ENCODE data around the gene BRIP1.
"Not testable (repeated sequence)": the region's sequence is repeated elsewhere in the genome, so short reads cannot be mapped to it uniquely, and the experiment has no call there.

Gene BRIP1

DNA sequence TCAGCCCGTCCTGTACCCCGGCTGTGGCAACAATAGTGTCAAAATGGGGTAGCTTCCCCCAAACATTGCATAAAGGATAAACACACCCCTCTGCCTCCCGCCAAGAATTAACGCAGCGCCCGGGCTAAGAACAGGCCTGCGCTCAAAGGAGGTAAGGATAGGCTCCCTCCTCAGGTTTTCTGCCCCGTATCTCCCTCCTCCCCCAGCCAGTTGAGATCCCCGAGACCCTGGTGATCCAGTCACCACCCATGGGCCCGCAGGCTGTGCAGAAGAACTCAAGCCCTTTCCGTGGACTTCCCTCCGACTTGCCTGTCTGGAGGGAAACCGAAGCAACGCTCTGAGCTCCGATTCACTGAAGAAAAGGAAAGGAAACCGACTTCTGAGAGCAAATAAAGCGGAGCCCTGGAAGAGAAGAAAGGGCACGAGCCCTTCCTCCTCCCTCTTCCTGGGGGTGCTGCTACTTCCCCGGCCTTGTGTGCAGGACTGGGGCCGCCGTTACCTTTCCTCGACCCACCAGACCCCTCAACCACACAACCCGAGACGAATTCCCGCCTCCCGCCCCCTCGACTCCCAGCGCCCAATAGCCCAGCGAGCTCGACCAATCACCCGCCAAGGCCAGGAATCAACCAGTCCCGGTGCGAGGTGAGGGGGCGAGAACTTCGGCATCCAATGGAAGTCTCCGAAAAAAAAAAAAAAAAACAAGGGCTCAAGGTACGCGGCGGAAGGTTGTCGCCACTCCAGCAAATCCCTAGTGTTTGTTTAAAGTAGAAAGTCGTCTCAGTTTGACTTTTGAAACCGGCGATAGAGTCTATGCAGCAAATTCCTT is at the start of gene BRIP1:
Gene BRIP1 (minus strand): TSS at position 554 of the 826 bp plus-strand sequence. CDS start 1,989 bp downstream, outside the sequence.
- peak; percentile 66 for DNase-seq

DNA sequence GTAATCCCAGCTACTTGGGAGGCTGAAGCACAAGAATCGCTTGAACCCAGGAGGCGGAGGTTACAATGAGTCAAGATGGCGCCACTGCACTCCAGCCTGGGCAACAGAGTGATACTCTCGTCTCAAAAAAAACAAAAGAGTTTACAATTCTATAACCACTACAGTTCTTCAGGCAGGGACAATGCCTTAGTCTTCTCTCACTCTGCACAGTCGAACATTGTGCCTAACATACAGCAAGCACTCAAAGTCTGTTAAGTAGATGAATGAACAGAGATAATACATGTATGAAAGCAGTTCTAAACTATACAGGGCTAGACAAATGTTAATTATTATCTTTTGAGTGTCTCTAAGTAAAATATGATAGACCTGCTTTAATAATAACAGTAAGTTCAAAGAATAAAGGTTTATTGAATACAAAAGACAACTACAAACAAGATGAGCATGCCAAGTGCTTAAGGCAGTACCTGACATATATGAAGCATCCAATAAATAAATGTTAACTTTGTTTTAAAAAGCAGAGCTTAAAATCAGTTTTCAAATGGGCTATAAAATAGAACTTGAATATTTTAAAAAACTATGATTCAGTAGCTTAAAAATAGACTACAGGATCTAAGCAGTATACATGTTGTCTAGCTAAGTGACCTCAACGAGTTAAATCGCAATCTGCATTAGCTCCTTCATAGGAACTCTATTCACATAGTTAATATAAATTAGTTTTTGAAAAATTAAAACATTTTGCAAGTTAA is 45.1 kb upstream of the BRIP1 start:
- DNase-seq, result no peak

DNA sequence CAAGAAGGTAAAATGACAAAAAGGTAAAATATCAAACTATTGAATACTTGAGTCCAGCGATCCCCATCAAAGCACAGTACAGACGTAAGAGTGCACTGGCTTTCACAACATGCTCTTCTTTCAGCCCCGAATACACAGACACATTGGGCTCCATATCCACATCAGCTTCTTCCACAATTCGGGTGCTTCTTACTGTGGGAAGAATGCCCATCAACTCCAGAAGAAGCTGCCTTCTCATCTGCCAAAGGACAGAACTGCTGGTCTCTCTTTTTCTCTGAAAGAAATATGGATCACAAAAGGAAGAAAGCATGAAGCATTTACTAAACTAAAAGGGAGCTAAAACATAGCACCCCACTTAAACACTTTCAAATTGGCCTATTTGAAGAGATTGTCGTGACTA is 44.0 kb upstream of the BRIP1 start:
- DNase-seq, result no peak

DNA sequence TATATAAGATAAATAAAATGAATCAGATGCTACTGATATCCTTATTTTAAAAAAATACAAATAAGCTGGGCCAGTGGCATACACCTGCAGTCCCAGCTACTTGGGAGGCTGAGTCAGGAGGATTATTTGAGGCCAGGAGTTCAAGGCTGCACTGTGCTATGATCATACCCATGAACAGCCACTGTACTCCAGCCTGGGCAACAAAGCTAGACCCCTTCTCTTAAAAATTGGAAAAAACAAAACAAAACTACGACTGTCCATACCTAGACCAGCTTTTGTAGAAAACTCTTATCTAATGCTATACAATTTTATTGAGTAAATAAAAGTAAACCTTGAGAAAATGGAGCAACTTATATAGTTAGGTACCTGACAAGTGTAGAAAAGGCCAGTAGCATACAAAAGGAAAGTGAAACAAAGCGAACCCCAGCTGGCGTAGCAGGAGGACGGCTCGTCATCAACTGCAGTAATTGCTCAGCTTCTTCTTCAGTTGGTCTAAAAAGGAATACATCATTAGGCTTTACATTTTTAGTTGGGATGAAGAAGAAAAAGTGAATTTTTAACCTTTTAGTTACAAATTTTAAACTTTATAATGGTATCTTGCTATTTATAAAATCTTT is 40.9 kb upstream of the BRIP1 start:
- DNase-seq, result no peak

DNA sequence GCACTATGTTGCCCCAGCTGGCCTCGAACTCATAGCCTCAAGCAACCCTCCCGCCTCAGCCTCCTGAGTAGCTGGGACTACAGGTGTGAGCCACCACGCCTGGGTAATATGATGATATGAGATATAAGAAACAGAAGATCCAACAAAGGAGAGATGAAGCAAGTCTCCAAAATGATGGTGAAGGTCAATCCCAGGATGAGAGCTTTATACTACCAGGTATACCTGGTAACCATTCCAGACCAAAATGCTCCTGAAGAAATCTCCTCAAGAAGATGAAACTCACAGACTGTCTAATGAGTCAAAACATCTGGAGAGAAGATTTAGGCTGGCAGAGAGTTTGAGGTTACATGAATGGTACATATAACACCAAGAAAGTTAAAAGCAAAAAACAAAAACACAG is 39.9 kb upstream of the BRIP1 start:
- no peak for DNase-seq

DNA sequence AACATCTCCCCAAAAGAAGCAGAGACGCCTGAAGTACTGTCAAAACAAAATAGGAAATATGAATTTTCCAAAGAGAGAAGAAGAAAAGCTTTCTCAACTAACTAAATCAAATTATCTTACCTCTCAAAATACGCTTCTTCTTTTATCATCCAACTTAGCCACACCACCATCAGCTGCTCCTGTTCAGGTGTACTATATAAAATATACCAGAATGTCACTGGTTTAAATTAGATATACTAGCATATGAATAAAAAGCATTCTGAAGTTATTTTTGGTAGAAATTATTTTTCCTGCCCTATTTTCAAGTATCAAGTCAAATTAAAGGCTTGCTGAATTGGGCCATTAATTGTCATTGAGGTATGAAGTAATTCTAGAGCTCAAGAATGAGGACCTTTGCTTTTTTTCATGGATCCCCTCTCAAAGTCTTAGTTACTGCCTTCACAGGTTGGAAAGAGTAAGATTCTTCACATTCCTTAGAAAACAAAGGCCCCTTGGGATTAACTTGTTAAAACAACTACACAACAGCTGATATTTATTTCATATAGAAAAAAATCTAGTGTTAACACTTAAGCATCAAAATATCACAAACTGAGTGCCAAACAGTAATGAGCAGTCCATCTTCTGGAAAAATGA is 34.3 kb upstream of the BRIP1 start:
- no peak for DNase-seq

GRCh38 chr17:61895391-61895790 is 32.1 kb upstream of the BRIP1 start:
- no peak for DNase-seq

GRCh38 chr17:61894310-61894709 is 31.0 kb upstream of the BRIP1 start:
- not testable (repeated sequence) for DNase-seq

DNA sequence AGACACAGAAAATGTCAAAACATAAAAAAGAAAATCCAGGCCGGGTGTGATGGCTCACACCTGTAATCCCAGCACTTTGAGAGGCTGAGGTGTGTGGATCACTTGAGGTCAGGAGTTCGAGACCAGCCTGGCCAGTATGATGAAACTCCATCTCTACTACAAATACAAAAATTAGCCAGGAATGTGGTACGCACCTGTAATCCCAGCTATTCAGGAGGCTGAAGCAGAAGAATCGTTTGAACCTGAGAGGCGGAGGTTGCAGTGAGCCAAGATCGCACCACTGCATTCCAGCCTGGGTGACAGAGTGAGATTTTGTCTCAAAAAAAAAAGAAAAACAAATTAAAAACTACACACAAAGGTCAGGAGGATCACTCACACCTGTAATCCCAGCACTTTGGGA is 24.4 kb upstream of the BRIP1 start:
- DNase-seq, result not testable (repeated sequence)

GRCh38 chr17:61885865-61886264 is 22.5 kb upstream of the BRIP1 start:
- not testable (repeated sequence) for DNase-seq

DNA sequence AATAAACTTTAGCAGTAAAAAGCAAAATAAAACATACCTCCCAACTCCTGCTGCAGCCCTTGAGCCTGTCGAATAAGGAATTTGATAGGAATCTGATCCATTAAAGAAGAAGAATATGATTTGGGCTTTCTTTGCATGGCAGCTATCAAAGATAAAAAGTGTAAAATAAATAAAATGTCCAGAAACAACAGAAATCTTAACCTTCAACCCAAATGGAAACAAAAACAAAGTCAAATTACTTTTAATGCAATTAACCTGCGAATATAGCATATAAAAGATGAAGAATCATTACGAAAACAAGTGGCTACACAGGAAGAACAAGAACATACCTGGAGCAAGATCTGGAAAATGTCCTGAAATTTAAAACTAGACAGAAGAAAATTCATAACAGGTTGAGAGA is 21.5 kb upstream of the BRIP1 start:
- DNase-seq, result no peak

DNA sequence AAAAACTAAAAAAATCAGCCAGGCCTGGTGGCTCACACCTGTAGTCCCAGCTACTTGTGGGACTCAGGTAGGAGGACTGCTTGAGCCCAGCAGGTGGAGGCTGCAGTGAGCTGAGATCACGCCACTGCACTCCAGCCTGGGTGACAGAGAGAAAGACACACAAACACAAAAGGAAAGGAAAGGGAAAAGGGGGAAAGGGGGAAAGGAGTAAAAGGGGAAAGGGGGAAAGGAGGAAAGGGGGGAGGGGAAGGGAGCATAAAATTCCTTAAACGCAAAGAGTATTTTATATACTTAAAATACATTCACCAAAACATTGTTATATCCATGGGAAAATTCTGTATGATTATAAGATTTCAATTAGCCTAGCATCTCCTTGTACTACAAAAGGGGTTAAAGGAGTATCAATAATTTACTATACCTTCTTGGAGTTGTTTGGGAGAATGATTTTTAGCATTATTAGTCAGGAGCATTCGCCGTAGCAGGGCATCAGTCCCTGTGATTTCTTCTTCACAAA is 17.3 kb upstream of the BRIP1 start:
- no peak for DNase-seq

DNA sequence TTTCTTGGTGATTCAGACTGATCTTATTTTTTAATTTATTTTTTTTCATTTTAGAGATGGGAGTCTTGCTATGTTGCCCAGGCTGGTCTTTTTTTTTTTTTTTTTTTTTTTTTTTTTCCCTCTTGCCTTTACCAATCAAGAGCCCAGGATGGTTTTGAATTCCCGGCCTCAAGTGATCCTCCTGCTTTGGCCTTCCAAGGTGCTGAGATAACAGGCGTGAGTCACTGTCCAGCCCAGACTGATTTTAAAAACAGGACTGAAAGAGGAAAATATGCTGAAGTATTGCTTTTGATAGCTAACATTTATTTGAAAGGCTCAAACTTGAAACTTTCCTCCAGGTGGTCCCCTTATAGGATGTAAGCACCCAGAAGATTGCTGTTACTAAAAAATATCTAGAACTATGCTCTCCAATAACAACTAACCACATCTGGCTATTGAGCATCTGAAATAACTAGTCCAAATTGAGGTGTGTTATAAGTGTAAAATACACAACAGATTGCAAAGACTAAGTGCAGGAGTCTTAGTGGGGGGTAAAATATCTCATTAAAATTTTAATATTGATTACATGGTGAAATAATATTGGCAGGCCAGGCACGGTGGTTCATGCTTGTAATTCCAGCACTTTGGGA is 15.8 kb upstream of the BRIP1 start:
- no peak for DNase-seq

DNA sequence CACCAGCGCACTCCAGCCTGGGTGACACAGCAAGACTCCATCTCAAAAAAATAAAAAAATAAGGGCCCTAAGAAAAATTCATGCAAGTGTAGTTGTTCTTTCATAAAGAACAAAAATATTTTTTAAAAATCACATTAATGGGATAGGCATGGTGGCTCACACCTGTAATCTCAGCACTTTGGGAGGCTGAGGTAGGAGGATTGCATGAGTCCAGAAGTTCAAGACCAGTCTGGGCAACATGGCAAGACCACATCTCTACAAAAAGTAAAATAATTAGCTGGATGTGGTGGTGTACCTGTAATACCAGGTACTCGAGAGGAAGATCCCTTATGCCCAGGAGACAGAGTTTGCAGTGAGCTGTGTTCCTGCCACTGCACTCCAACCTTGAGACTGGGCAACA is 15.2 kb upstream of the BRIP1 start:
- no peak for DNase-seq

GRCh38 chr17:61877837-61878236 is 14.5 kb upstream of the BRIP1 start:
- no peak for DNase-seq

- no peak for DNase-seq
Measured at GRCh38 chr17:61875804-61876203, 12.5 kb upstream of the BRIP1 start.

DNA sequence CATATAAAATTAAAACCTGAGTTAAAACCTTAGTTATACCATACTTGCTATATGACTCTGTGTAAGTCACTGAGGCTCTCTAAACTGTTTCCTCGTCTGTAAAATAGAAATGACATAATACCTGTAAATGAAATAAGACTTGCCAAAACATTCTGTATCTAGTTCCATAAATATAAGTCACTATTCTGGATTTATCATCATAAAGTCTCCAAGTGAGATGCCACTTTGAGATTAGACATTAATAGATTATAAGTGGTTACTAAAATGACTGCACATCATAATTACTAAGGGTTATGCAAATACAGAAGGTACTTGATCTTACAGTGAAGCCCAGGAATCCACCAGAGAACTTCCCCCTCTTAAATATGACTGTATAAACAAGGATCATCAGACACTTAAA is 12.0 kb upstream of the BRIP1 start:
- no peak for DNase-seq

DNA sequence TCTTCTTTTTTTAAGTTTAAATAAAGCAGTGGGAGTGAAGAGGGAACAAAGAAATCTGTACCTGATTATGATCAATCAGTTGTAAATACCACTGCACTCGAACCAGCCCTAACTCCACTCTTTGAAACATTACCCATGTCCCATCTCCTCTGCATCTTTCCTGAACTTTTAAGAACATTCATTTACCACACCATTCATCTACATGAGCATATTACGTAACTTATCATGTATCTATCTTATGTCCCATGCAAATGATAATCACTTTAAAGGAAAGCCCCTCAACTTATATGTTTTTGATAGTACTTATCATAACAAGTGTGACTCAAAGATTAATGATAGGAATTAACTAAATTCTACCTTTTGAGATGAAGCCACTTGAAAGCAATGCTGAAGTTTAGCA is 10.7 kb upstream of the BRIP1 start:
- DNase-seq, result no peak

DNA sequence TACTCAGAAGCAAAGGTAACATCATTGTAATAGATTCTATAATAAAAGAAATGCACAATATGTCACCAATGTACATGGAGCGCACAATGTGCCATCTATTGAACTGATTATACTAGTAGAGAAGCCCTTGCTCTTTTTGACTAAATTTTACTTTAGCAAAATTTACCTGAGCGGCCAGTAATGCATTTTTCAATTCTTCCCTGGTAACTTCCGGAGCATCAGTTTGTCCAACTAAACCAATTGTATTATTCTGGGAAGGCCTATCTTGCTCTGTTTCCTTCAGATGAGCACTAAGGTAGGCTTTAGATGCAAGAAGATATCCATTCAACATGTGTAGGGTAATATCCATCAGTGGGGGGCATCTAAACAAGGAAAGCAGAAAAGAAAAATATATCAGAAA is 8.8 kb upstream of the BRIP1 start:
- no peak for DNase-seq

- no peak for DNase-seq
Measured at GRCh38 chr17:61869138-61869537, 5.8 kb upstream of the BRIP1 start.

DNA sequence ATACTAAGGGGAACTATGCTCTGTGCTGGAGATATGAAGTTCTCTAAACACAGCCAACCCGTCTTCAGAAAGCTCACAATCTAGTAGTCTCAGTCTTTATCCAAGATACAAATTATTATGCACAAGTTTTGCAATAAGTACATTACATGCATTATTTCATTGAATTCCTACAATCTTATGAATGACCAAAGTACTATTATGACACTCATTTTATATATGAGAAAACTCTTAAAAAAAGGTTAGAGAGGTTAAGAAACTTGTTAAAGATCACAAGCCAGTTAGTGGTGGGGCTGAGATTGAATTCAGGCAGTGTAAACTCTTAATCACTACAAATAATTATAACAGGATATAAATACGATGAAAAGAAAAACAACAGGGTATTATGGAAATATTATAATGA is 4.7 kb upstream of the BRIP1 start:
- DNase-seq, result no peak

DNA sequence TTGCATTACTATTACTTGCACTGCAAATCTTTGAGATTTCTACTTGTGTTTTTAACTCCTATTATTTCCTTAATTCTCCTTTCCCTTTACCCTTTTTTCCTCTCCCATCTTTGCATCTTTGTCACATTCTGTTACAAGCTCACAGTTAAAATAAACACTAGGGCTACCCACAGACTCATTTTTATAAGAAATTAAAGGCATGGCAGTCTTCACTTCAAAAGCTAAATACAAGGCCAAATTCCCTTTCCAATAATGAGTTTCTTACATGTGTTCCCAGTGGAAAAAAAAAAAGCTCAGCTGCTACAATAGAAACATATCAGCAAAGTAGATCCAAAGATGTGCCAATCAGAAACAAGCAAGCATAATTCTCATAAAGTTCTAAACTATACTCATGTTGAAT is 3.7 kb upstream of the BRIP1 start:
- DNase-seq, result no peak

DNA sequence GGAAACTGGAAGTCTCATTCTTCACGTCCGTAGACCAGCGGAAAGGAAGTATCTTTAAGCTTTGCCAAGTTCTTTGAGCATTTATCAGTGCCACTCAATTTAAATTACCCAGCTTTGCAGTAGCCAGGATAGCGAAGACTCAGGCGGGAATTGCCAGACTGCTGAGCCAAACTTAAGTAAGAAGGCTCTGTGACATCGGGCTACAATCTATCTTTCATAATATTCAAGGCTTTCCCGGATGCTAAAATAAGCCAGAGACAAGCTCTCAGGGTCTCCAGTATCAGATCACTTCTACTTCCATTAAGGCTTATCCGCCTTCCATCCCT is 436 bp upstream of the BRIP1 start:
- no peak for DNase-seq
